GM23338 (cell line): ENCODE data around the gene STAMBPL1.

Experiments used
- CREB1 ChIP-seq: fragments of 250-450 bp; sonication (Bioruptor Pico); IDR thresholded peaks from 2 replicates; pipeline ENCODE4 v1.5.0; 2020; ENCODE audit warnings: low read depth, mild to moderate bottlenecking, moderate library complexity
- CTCF ChIP-seq, 2 experiments: fragments of 200-600 bp in 1 of 2; sonication (generic) in 1 of 2; conservative IDR thresholded peaks; 2 replicates each; pipeline versions ENCODE4 v1.5.1 to v1.6.1; 2016 to 2017; ENCODE audit warnings: antibody characterized with exemption in 2 of 2, low read depth in 2 of 2, mild to moderate bottlenecking in 2 of 2, moderate library complexity in 1 of 2
- ETS1 ChIP-seq: IDR thresholded peaks from 2 replicates; pipeline ENCODE4 v1.6.1; 2016; ENCODE audit warnings: antibody characterized with exemption
- EZH2 ChIP-seq: fragments of 200-600 bp; sonication (generic); IDR thresholded peaks from one replicate; pipeline ENCODE4 v1.8.0; 2017; ENCODE audit warnings: antibody characterized with exemption, mild to moderate bottlenecking, low read depth; ENCODE audit not compliant: unreplicated experiment
- EZH2phosphoT487 ChIP-seq: fragments of 200-600 bp; sonication (generic); IDR thresholded peaks from one replicate; pipeline ENCODE4 v1.8.1; 2018; ENCODE audit warnings: antibody characterized with exemption; ENCODE audit not compliant: unreplicated experiment
- JUNB ChIP-seq: IDR thresholded peaks from one replicate; pipeline ENCODE4 v1.6.1; 2016; ENCODE audit warnings: antibody characterized with exemption; ENCODE audit not compliant: unreplicated experiment
- NANOG ChIP-seq: IDR thresholded peaks from 2 replicates; pipeline ENCODE4 v1.6.1; 2016; ENCODE audit warnings: antibody characterized with exemption, borderline replicate concordance
- POLR2AphosphoS5 ChIP-seq: IDR thresholded peaks from 2 replicates; pipeline ENCODE4 v1.6.1; 2016; ENCODE audit warnings: antibody characterized with exemption, low read depth
- REST ChIP-seq: IDR thresholded peaks from one replicate; pipeline ENCODE4 v1.6.1; 2018; ENCODE audit warnings: antibody characterized with exemption; ENCODE audit not compliant: unreplicated experiment
- STAT1 ChIP-seq: IDR thresholded peaks from one replicate; pipeline ENCODE4 v1.6.1; 2016; ENCODE audit warnings: antibody characterized with exemption; ENCODE audit not compliant: unreplicated experiment
- ZNF114 ChIP-seq: fragments of 250-450 bp; sonication (Bioruptor Pico); IDR thresholded peaks from 2 replicates; pipeline ENCODE4 v1.5.0; 2020; ENCODE audit warnings: mild to moderate bottlenecking, moderate library complexity
- ZNF331 ChIP-seq: fragments of 250-450 bp; sonication (Bioruptor Pico); IDR thresholded peaks from 2 replicates; pipeline ENCODE4 v1.5.0; 2020; ENCODE audit warnings: low read depth, mild to moderate bottlenecking, moderate library complexity
- TF ChIP-seq, protein P1 (sequence below): fragments of 250-450 bp; sonication (Bioruptor Pico); IDR thresholded peaks from 2 replicates; pipeline ENCODE4 v1.5.0; 2020; ENCODE audit warnings: mild to moderate bottlenecking, moderate library complexity

- TF ChIP-seq CTCF (conservative IDR thresholded peaks at IDR 0.05; ENCODE audit: low read depth in 2 of 2) (no peak), EZH2phosphoT487 (no peak), POLR2AphosphoS5 (no peak), EZH2 (no peak), ETS1 (no peak), REST (no peak), ZNF331 (CRISPR knock-in tag) (no peak), CREB1 (CRISPR knock-in tag) (no peak), ZNF114 (CRISPR knock-in tag) (no peak), STAT1 (no peak), JUNB (no peak), NANOG (no peak)
- TF ChIP-seq, protein P1, sequence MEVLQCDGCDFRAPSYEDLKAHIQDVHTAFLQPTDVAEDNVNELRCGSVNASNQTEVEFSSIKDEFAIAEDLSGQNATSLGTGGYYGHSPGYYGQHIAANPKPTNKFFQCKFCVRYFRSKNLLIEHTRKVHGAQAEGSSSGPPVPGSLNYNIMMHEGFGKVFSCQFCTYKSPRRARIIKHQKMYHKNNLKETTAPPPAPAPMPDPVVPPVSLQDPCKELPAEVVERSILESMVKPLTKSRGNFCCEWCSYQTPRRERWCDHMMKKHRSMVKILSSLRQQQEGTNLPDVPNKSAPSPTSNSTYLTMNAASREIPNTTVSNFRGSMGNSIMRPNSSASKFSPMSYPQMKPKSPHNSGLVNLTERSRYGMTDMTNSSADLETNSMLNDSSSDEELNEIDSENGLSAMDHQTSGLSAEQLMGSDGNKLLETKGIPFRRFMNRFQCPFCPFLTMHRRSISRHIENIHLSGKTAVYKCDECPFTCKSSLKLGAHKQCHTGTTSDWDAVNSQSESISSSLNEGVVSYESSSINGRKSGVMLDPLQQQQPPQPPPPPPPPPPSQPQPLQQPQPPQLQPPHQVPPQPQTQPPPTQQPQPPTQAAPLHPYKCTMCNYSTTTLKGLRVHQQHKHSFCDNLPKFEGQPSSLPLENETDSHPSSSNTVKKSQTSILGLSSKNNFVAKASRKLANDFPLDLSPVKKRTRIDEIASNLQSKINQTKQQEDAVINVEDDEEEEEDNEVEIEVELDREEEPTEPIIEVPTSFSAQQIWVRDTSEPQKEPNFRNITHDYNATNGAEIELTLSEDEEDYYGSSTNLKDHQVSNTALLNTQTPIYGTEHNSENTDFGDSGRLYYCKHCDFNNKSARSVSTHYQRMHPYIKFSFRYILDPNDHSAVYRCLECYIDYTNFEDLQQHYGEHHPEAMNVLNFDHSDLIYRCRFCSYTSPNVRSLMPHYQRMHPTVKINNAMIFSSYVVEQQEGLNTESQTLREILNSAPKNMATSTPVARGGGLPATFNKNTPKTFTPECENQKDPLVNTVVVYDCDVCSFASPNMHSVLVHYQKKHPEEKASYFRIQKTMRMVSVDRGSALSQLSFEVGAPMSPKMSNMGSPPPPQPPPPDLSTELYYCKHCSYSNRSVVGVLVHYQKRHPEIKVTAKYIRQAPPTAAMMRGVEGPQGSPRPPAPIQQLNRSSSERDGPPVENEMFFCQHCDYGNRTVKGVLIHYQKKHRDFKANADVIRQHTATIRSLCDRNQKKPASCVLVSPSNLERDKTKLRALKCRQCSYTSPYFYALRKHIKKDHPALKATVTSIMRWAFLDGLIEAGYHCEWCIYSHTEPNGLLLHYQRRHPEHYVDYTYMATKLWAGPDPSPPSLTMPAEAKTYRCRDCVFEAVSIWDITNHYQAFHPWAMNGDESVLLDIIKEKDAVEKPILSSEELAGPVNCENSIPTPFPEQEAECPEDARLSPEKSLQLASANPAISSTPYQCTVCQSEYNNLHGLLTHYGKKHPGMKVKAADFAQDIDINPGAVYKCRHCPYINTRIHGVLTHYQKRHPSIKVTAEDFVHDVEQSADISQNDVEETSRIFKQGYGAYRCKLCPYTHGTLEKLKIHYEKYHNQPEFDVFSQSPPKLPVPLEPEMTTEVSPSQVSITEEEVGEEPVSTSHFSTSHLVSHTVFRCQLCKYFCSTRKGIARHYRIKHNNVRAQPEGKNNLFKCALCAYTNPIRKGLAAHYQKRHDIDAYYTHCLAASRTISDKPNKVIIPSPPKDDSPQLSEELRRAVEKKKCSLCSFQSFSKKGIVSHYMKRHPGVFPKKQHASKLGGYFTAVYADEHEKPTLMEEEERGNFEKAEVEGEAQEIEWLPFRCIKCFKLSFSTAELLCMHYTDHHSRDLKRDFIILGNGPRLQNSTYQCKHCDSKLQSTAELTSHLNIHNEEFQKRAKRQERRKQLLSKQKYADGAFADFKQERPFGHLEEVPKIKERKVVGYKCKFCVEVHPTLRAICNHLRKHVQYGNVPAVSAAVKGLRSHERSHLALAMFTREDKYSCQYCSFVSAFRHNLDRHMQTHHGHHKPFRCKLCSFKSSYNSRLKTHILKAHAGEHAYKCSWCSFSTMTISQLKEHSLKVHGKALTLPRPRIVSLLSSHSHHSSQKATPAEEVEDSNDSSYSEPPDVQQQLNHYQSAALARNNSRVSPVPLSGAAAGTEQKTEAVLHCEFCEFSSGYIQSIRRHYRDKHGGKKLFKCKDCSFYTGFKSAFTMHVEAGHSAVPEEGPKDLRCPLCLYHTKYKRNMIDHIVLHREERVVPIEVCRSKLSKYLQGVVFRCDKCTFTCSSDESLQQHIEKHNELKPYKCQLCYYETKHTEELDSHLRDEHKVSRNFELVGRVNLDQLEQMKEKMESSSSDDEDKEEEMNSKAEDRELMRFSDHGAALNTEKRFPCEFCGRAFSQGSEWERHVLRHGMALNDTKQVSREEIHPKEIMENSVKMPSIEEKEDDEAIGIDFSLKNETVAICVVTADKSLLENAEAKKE (CRISPR knock-in tag), result no peak
These were observed 78.7 kb downstream of the STAMBPL1 start for GRCh38 chr10:88958721-88959120.
